H9 (cell line): ENCODE measurements around the gene RAB3A. TPM values are rescaled to one million over a fixed set of nuclear protein-coding genes. Genes with fewer than 3 reads are reported as not detected.
A peak's percentile ranks its signal among the peaks of the same experiment; 100 is the strongest.

ENCODE experiments used
- DNase-seq: peaks from one replicate; pipeline ENCODE4 v3.0.0-alpha.2; 2017
- H2AFZ ChIP-seq: one replicate; pipeline ENCODE4 v1.6.1; 2013; ENCODE audit warnings: mild to moderate bottlenecking, low read length, control low read depth, moderate library complexity
- H2AK5ac ChIP-seq: 2 replicates; pipeline ENCODE4 v1.6.1; 2013; ENCODE audit warnings: low read length, control low read depth, mixed read lengths; ENCODE audit not compliant: insufficient read length
- H2BK120ac ChIP-seq: one replicate; pipeline ENCODE4 v1.6.1; 2013; ENCODE audit warnings: low read depth, mild to moderate bottlenecking, low read length, control low read depth, inconsistent platforms; ENCODE audit not compliant: poor library complexity, severe bottlenecking
- H2BK12ac ChIP-seq: 2 replicates; pipeline ENCODE4 v1.6.1; 2013; ENCODE audit warnings: low read length, control low read depth, mixed read lengths, low read depth; ENCODE audit not compliant: insufficient read length
- H2BK15ac ChIP-seq: 2 replicates; pipeline ENCODE4 v1.6.1; 2013; ENCODE audit warnings: low read depth, low read length, control low read depth
- H2BK20ac ChIP-seq: one replicate; pipeline ENCODE4 v1.6.1; 2013; ENCODE audit warnings: low read depth, mild to moderate bottlenecking, low read length, control low read depth, inconsistent platforms; ENCODE audit not compliant: poor library complexity, severe bottlenecking
- H2BK5ac ChIP-seq: 2 replicates; pipeline ENCODE4 v1.6.1; 2013; ENCODE audit warnings: low read length, control low read depth, mixed read lengths; ENCODE audit not compliant: insufficient read length
- H3K14ac ChIP-seq: 2 replicates; pipeline ENCODE4 v1.6.1; 2013; ENCODE audit warnings: low read length, control low read depth; ENCODE audit not compliant: insufficient read depth
- H3K18ac ChIP-seq: 2 replicates; pipeline ENCODE4 v1.6.1; 2013; ENCODE audit warnings: low read depth, mild to moderate bottlenecking, mixed read lengths, low read length, control low read depth; ENCODE audit not compliant: insufficient read length
- H3K23ac ChIP-seq: 2 replicates; pipeline ENCODE4 v1.6.1; 2013; ENCODE audit warnings: low read length, control low read depth, mixed read lengths, low read depth; ENCODE audit not compliant: insufficient read length
- H3K23me2 ChIP-seq: 2 replicates; pipeline ENCODE4 v1.6.1; 2013; ENCODE audit warnings: low read depth, mild to moderate bottlenecking, mixed read lengths, low read length, control low read depth; ENCODE audit not compliant: insufficient read length, poor library complexity, severe bottlenecking
- H3K27ac ChIP-seq: 2 replicates; pipeline ENCODE4 v1.5.1; 2013; ENCODE audit warnings: low read length, control low read depth, mixed read lengths, low read depth; ENCODE audit not compliant: insufficient read length
- H3K27me3 ChIP-seq: 2 replicates; pipeline ENCODE4 v1.6.1; 2013; ENCODE audit warnings: low read length, control low read depth, inconsistent platforms; ENCODE audit not compliant: insufficient read depth
- H3K4ac ChIP-seq: 2 replicates; pipeline ENCODE4 v1.6.1; 2013; ENCODE audit warnings: low read depth, mild to moderate bottlenecking, control low read depth, inconsistent platforms, low read length, moderate library complexity
- H3K4me1 ChIP-seq: 2 replicates; pipeline ENCODE4 v1.6.1; 2013; ENCODE audit warnings: low read length, control low read depth, inconsistent platforms; ENCODE audit not compliant: insufficient read depth
- H3K4me2 ChIP-seq: 2 replicates; pipeline ENCODE4 v1.6.1; 2013; ENCODE audit warnings: low read length, control low read depth, mixed read lengths; ENCODE audit not compliant: insufficient read length, insufficient read depth
- H3K56ac ChIP-seq: 2 replicates; pipeline ENCODE4 v1.6.1; 2013; ENCODE audit warnings: low read depth, mild to moderate bottlenecking, mixed read lengths, low read length, control low read depth; ENCODE audit not compliant: insufficient read length
- H3K79me1 ChIP-seq: 2 replicates; pipeline ENCODE4 v1.6.1; 2013; ENCODE audit warnings: low read depth, mild to moderate bottlenecking, moderate library complexity, low read length, control low read depth, inconsistent platforms; ENCODE audit not compliant: insufficient read depth, poor library complexity, severe bottlenecking
- H3K79me2 ChIP-seq: 2 replicates; pipeline ENCODE4 v1.6.1; 2013; ENCODE audit warnings: low read length, control low read depth, inconsistent platforms; ENCODE audit not compliant: insufficient read depth
- H3K9ac ChIP-seq: 2 replicates; pipeline ENCODE4 v1.6.1; 2013; ENCODE audit warnings: low read length, control low read depth, mixed read lengths; ENCODE audit not compliant: insufficient read length; ENCODE audit errors: extremely low read depth
- H3K9me3 ChIP-seq: one replicate; pipeline ENCODE4 v1.6.1; 2013; ENCODE audit warnings: low read depth, low read length, inconsistent platforms; ENCODE audit not compliant: control insufficient read depth
- H3T11ph ChIP-seq: one replicate; pipeline ENCODE4 v1.6.1; 2013; ENCODE audit warnings: mild to moderate bottlenecking, low read length, control low read depth, inconsistent platforms
- H4K20me1 ChIP-seq: one replicate; pipeline ENCODE4 v1.6.1; 2013; ENCODE audit not compliant: control insufficient read depth, insufficient read length, insufficient read depth
- H4K5ac ChIP-seq: 2 replicates; pipeline ENCODE4 v1.6.1; 2013; ENCODE audit warnings: low read depth, mild to moderate bottlenecking, mixed read lengths, low read length, control low read depth; ENCODE audit not compliant: insufficient read length
- H4K8ac ChIP-seq: replicated peaks from 2 replicates; pipeline ENCODE4 v1.6.1; 2013; ENCODE audit warnings: low read length, control low read depth, mixed read lengths, low read depth; ENCODE audit not compliant: insufficient read length
- H4K91ac ChIP-seq: 2 replicates; pipeline ENCODE4 v1.6.1; 2013; ENCODE audit warnings: low read depth, mild to moderate bottlenecking, moderate library complexity, mixed read lengths, low read length, control low read depth; ENCODE audit not compliant: insufficient read length
- H3K27ac Mint-ChIP-seq, 3 experiments: 2 replicates in 2 of 3; 3 replicates in 1 of 3; pipeline ENCODE4 v1.8.0; 2020 to 2021; ENCODE audit warnings: mixed read lengths in 3 of 3, mild to moderate bottlenecking in 1 of 3, moderate library complexity in 1 of 3
- H3K27me3 Mint-ChIP-seq: 2 replicates; pipeline ENCODE4 v1.8.0; 2021; ENCODE audit warnings: low read depth, mild to moderate bottlenecking, moderate library complexity, mixed read lengths
- H3K36me3 Mint-ChIP-seq, 3 experiments: 2 replicates in 2 of 3; 3 replicates in 1 of 3; pipeline ENCODE4 v1.8.0; 2020 to 2021; ENCODE audit warnings: low read depth in 3 of 3, mixed read lengths in 3 of 3; ENCODE audit not compliant: insufficient read depth in 1 of 3
- H3K4me1 Mint-ChIP-seq, 2 experiments: 2 replicates each; pipeline ENCODE4 v1.8.0; 2020; ENCODE audit warnings: mixed read lengths in 2 of 2
- H3K4me3 Mint-ChIP-seq, 2 experiments: 2 replicates in 1 of 2; 3 replicates in 1 of 2; pipeline ENCODE4 v1.8.0; 2020 to 2021; ENCODE audit warnings: mild to moderate bottlenecking in 2 of 2, mixed read lengths in 2 of 2, moderate library complexity in 1 of 2
- H3K9me3 Mint-ChIP-seq, 2 experiments: 2 replicates in 1 of 2; 3 replicates in 1 of 2; pipeline ENCODE4 v1.8.0; 2020; ENCODE audit warnings: mild to moderate bottlenecking in 2 of 2, mixed read lengths in 2 of 2, moderate library complexity in 1 of 2
- WGBS: extraction: QIAGEN DNeasy Blood & Tissue Kit; methylation state at CpG from one replicate; pipeline ENCODE4 v1.1.7; 2013; ENCODE audit warnings: missing lambda C conversion rate, low lambda C conversion rate, mixed read lengths; ENCODE audit not compliant: insufficient read length; ENCODE audit errors: extremely low coverage; 5-methylcytosine and 5-hydroxymethylcytosine counted together
- total RNA-seq: library from RNA; stranded (reverse); gene quantifications from 2 replicates; pipeline ENCODE4 v1.2.1, GENCODE V29; 2021
- TF ChIP-seq, protein P1 (sequence below): fragments of 200-600 bp; sonication (generic); conservative IDR thresholded peaks from 3 replicates; pipeline ENCODE4 v1.8.0; 2021; ENCODE audit warnings: antibody characterized with exemption, mild to moderate bottlenecking

RAB3A gene
- total RNA-seq, 1 experiment from 2014 or later, result 6.8 TPM

DNA sequence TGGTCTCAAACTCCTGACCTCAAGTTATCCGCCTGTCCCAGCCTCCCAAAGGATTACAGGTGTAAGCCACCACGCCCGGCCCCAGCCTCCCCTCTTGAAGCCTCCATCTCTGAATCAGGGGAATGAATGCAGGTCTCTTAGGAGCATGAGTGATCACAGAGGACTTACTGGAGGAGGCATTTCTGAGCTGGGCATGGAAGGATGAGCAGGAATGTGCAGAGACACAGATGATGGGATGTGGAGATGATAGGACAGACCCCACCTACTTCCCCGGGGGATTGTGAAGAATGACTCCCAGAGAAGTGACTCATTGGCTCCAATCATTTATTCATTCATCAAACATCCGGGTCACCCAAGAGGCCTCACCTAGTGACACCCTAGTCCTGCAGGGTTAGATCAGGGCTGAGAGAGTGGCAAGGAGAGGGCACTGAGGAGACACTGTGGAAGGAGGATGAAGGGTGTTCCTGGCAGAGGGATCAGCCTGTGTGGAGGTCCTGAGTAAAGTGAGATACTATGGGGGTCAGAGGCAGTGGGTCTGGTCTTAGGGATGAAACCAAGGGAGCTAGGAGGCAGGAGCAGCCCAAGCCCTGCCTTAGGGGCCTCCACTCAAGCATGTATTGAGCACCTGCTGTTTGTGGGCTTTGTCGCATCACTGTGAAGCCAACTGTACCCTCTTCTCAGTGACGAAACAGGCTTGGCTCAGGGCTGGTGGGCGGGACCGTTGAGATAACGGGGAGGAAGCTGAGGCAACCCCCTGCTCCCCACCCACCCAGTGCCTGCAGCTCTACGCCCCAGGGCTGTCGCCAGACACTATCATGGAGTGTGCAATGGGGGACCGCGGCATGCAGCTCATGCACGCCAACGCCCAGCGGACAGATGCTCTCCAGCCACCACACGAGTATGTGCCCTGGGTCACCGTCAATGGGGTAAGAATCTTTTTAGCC, 27.2 kb downstream of the RAB3A start:
- H2BK12ac ChIP-seq, result no peak overlapping the region
- no peaks in the 10 kb centered on the region; the same call in 1 of the 2 replicates for H3K4me1 ChIP-seq
- DNase-seq, result no peak
- no peaks in the 10 kb centered on the region for H3K79me1 ChIP-seq
- H3K9me3 Mint-ChIP-seq, result no peaks in the 10 kb centered on the region
- H3K23ac ChIP-seq, result no peak overlapping the region
- peaks cover 7 to 18% of the 10 kb centered on the region in 2 experiments for H3K4me1 Mint-ChIP-seq
- H3T11ph ChIP-seq, result no peak overlapping the region
- H3K14ac ChIP-seq, result no peak overlapping the region
- no peak overlapping the region for H2AK5ac ChIP-seq
- no peaks in the 10 kb centered on the region for H3K79me2 ChIP-seq
- no peak overlapping the region for H3K18ac ChIP-seq
- H3K4me3 Mint-ChIP-seq, result no peak overlapping the region
- no peak overlapping the region for H3K56ac ChIP-seq
- no peak overlapping the region for H2BK5ac ChIP-seq
- no peaks in the 10 kb centered on the region for H4K20me1 ChIP-seq
- H3K27me3 Mint-ChIP-seq, result peaks cover 17% of the 10 kb centered on the region
- no peak overlapping the region for H2BK15ac ChIP-seq
- no CpG with 5 or more reads among the region's 19 CpGs for WGBS
- no peak overlapping the region for H2BK120ac ChIP-seq
- H4K5ac ChIP-seq, result no peak overlapping the region
- peaks cover 10% of the 10 kb centered on the region for H3K23me2 ChIP-seq
- H4K91ac ChIP-seq, result no peak overlapping the region
- H3K27me3 ChIP-seq, result no peaks in the 10 kb centered on the region
- no peak overlapping the region for H2AFZ ChIP-seq
- TF ChIP-seq, protein P1, sequence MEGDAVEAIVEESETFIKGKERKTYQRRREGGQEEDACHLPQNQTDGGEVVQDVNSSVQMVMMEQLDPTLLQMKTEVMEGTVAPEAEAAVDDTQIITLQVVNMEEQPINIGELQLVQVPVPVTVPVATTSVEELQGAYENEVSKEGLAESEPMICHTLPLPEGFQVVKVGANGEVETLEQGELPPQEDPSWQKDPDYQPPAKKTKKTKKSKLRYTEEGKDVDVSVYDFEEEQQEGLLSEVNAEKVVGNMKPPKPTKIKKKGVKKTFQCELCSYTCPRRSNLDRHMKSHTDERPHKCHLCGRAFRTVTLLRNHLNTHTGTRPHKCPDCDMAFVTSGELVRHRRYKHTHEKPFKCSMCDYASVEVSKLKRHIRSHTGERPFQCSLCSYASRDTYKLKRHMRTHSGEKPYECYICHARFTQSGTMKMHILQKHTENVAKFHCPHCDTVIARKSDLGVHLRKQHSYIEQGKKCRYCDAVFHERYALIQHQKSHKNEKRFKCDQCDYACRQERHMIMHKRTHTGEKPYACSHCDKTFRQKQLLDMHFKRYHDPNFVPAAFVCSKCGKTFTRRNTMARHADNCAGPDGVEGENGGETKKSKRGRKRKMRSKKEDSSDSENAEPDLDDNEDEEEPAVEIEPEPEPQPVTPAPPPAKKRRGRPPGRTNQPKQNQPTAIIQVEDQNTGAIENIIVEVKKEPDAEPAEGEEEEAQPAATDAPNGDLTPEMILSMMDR, result no peak
- H3K9me3 ChIP-seq, result no peaks in the 10 kb centered on the region
- H2BK20ac ChIP-seq, result no peak overlapping the region
- H3K36me3 Mint-ChIP-seq, result peaks cover under 1 to 18% (median 3%) of the 10 kb centered on the region in 3 experiments; a peak in 4 of 7 replicates
- no peak overlapping the region for H3K9ac ChIP-seq
- H3K4ac ChIP-seq, result no peak overlapping the region
- no peak overlapping the region for H3K27ac ChIP-seq
- peak overlapping the region in 1 of 3 experiments; percentile 74; a peak in 2 of 7 replicates for H3K27ac Mint-ChIP-seq
- H4K8ac ChIP-seq, result no peak overlapping the region
- no peak overlapping the region for H3K4me2 ChIP-seq
